Measurements from ENCODE around the gene RC3H2. TPM values are rescaled to one million over a fixed set of nuclear protein-coding genes. Genes with fewer than 3 reads are reported as not detected.
A peak's percentile ranks its signal among the peaks of the same experiment; 100 is the strongest.

Gene RC3H2
- total and polyA plus RNA-seq, 4 donors: 32.9 to 80.4 (median 52.6) TPM

GRCh38 chr9:122797316-122798063 lies 107.7 kb downstream of the RC3H2 start:
- H3K9me3 ChIP-seq (ENCODE audit: control insufficient read depth, insufficient read depth, low read length): no peaks in the 10 kb centered on the region
- H3K36me3 ChIP-seq (ENCODE audit: control insufficient read depth, insufficient read depth, low read length): no peaks in the 10 kb centered on the region
- H3K27ac ChIP-seq (ENCODE audit: low read depth, low read length): no peak overlapping the region
- H3K4me1 ChIP-seq (ENCODE audit: control insufficient read depth, insufficient read depth, low read length): no peaks in the 10 kb centered on the region
- WGBS (ENCODE audit: insufficient coverage): 94% methylated on average over 6 of the region's 6 CpGs
- H3K4me3 ChIP-seq (ENCODE audit: low read depth, low read length): no peak overlapping the region
- DNase-seq (ENCODE audit: low read depth in 4 of 6, low spot score in 6 of 6): peak in 1 of 6 donors; percentile 7
- no peaks in the 10 kb centered on the region for H3K27me3 ChIP-seq (ENCODE audit: control insufficient read depth, insufficient read depth, low read length)

Small RNA genes within 50 kb of the gene (small RNA-seq; reads per million reads assigned to genes)
- gene RNY1P15 (ENCODE audit: low replicate concordance) (not detected), gene SNORD90 (ENCODE audit: low replicate concordance) (2,224 reads per million, percentile 100 among the genes with 10 or more reads in this experiment)

Other genes with a start within 250 kb of the RC3H2 start
- gene OR1B1, start 247.7 kb downstream of the RC3H2 start, total RNA-seq: not detected
- gene OR1B1, start 247.7 kb downstream of the RC3H2 start, polyA plus RNA-seq (ENCODE audit: insufficient read length in 2 of 2): not detected
- not detected for gene OR1L1, start 243.6 kb downstream of the RC3H2 start, total RNA-seq
- not detected for gene OR1L1, start 243.6 kb downstream of the RC3H2 start, polyA plus RNA-seq (ENCODE audit: insufficient read length in 2 of 2)
- not detected for gene OR1L3, start 230.2 kb downstream of the RC3H2 start, total RNA-seq
- not detected for gene OR1L3, start 230.2 kb downstream of the RC3H2 start, polyA plus RNA-seq (ENCODE audit: insufficient read length in 2 of 2)
- gene OR1L4, start 181.4 kb downstream of the RC3H2 start, total RNA-seq: not detected
- gene OR1L4, start 181.4 kb downstream of the RC3H2 start, polyA plus RNA-seq (ENCODE audit: insufficient read length in 2 of 2): not detected
- gene OR1L6, start 163.1 kb downstream of the RC3H2 start, total RNA-seq: not detected
- gene OR1L6, start 163.1 kb downstream of the RC3H2 start, polyA plus RNA-seq (ENCODE audit: insufficient read length in 2 of 2): not detected
- gene OR5C1, start 116.4 kb downstream of the RC3H2 start, total RNA-seq: not detected
- not detected for gene OR5C1, start 116.4 kb downstream of the RC3H2 start, polyA plus RNA-seq (ENCODE audit: insufficient read length in 2 of 2)
- not detected for gene OR1K1, start 105.2 kb downstream of the RC3H2 start, total RNA-seq
- gene OR1K1, start 105.2 kb downstream of the RC3H2 start, polyA plus RNA-seq (ENCODE audit: insufficient read length in 2 of 2): not detected
- gene PDCL, start 76.8 kb downstream of the RC3H2 start, total RNA-seq: 10 to 100 TPM; 27.8 to 43.5 TPM
- gene PDCL, start 76.8 kb downstream of the RC3H2 start, polyA plus RNA-seq (ENCODE audit: insufficient read length in 2 of 2): 10 to 100 TPM; 24.0 to 30.0 TPM
- 10 to 100 TPM; 10.6 to 46.5 TPM for gene ZBTB6, start 8.0 kb upstream of the RC3H2 start, total RNA-seq
- gene ZBTB6, start 8.0 kb upstream of the RC3H2 start, polyA plus RNA-seq (ENCODE audit: insufficient read length in 2 of 2): 10 to 100 TPM; 13.8 to 17.9 TPM
- gene ZBTB26, start 26.2 kb upstream of the RC3H2 start, total RNA-seq: 10 to 100 TPM in 1 of 2 donors, 1 to 10 TPM in 1; 9.0 to 13.3 TPM
- 10 to 100 TPM; 10.3 to 12.3 TPM for gene ZBTB26, start 26.2 kb upstream of the RC3H2 start, polyA plus RNA-seq (ENCODE audit: insufficient read length in 2 of 2)
- 100 to 1,000 TPM in 1 of 2 donors, 10 to 100 TPM in 1; 60.2 to 104 TPM for gene RABGAP1, start 35.7 kb upstream of the RC3H2 start, total RNA-seq
- gene RABGAP1, start 35.7 kb upstream of the RC3H2 start, polyA plus RNA-seq (ENCODE audit: insufficient read length in 2 of 2): 10 to 100 TPM; 67.1 to 69.0 TPM
- gene GPR21, start 128.3 kb upstream of the RC3H2 start, total RNA-seq: 1 to 10 TPM in 1 of 2 donors, under 1 TPM in 1; 0.50 to 5.6 TPM
- gene GPR21, start 128.3 kb upstream of the RC3H2 start, polyA plus RNA-seq (ENCODE audit: insufficient read length in 2 of 2): 1 to 10 TPM; 1.2 to 2.7 TPM